PC-3 (cell line): ENCODE data around the gene AFF2. TPM values are rescaled to one million over a fixed set of nuclear protein-coding genes. Genes with fewer than 3 reads are reported as not detected.

Experiments used
- ATAC-seq: fragments of 200-7000 bp; cut with Tn5 transposase; 2 replicates; pipeline ENCODE4 v1.9.1; 2020; ENCODE audit warnings: mild to moderate bottlenecking, moderate library complexity
- BruUV-seq: library from RNA; stranded (reverse); fragments of 400-500 nt; replicated peaks from 2 replicates; lab custom pipeline; 2021; lab: Mats Ljungman, UMichigan
- CTCF ChIA-PET: fragments of 300-600 bp; sonication (Branson Sonifier 250); formaldehyde crosslinking; loops from one replicate; lab custom pipeline; 2022; ENCODE audit warnings: antibody characterized with exemption; lab: Charles Lee
- POLR2A ChIA-PET: fragments of 300-600 bp; sonication (Branson Sonifier 250); formaldehyde crosslinking; loops from one replicate; lab custom pipeline; 2022; ENCODE audit warnings: antibody characterized with exemption; ENCODE audit not compliant: unreplicated experiment; lab: Charles Lee
- DNase-seq: peaks from one replicate; pipeline ENCODE4 v3.0.0-alpha.2; 2015
- H2AFZ ChIP-seq: fragments of 300-600 bp; sonication (generic); 2 replicates; pipeline ENCODE4 v1.6.0; 2016; ENCODE audit warnings: antibody characterized with exemption, low read length
- H3F3A ChIP-seq: fragments of 300-600 bp; sonication (generic); one replicate; pipeline ENCODE4 v1.6.0; 2017; ENCODE audit warnings: antibody characterized with exemption, low read length, control low read depth, mild to moderate bottlenecking; ENCODE audit not compliant: unreplicated experiment
- H3K27ac ChIP-seq: fragments of 300-600 bp; sonication (generic); 2 replicates; pipeline ENCODE4 v1.5.1; 2016; ENCODE audit warnings: mild to moderate bottlenecking, low read length
- H3K27me3 ChIP-seq: fragments of 300-600 bp; sonication (generic); 2 replicates; pipeline ENCODE4 v1.6.1; 2016; ENCODE audit warnings: low read length, mixed read lengths
- H3K36me3 ChIP-seq: fragments of 300-600 bp; sonication (generic); 2 replicates; pipeline ENCODE4 v1.6.1; 2016; ENCODE audit warnings: low read depth, mixed run types, low read length, mixed read lengths
- H3K4me1 ChIP-seq: fragments of 300-600 bp; sonication (generic); 2 replicates; pipeline ENCODE4 v1.5.1; 2016; ENCODE audit warnings: low read length; ENCODE audit not compliant: insufficient read depth
- H3K4me2 ChIP-seq: fragments of 300-600 bp; sonication (generic); 2 replicates; pipeline ENCODE4 v1.6.0; 2016; ENCODE audit warnings: low read length
- H3K4me3 ChIP-seq: fragments of 300-600 bp; sonication (generic); 2 replicates; pipeline ENCODE4 v1.5.1; 2016; ENCODE audit warnings: mild to moderate bottlenecking, low read length, mixed read lengths
- H3K79me2 ChIP-seq: fragments of 300-600 bp; sonication (generic); 2 replicates; pipeline ENCODE4 v1.6.1; 2017; ENCODE audit warnings: low read length, mixed read lengths
- H3K9ac ChIP-seq: fragments of 300-600 bp; sonication (generic); 2 replicates; pipeline ENCODE4 v1.6.0; 2016; ENCODE audit warnings: mild to moderate bottlenecking, low read length
- H3K9me2 ChIP-seq: fragments of 300-600 bp; sonication (generic); replicated peaks from 2 replicates; pipeline ENCODE4 v1.6.1; 2016; ENCODE audit warnings: mixed run types, low read length, mixed read lengths
- H3K9me3 ChIP-seq: fragments of 300-600 bp; sonication (generic); 2 replicates; pipeline ENCODE4 v1.6.1; 2016; ENCODE audit warnings: low read length, mixed read lengths
- H4K20me1 ChIP-seq: fragments of 300-600 bp; sonication (generic); 2 replicates; pipeline ENCODE4 v1.6.1; 2016; ENCODE audit warnings: low read length, mixed read lengths
- EZH2 ChIP-seq: fragments of 300-600 bp; sonication (generic); IDR thresholded peaks from one replicate; pipeline ENCODE4 v1.6.1; 2017; ENCODE audit warnings: antibody characterized with exemption, mild to moderate bottlenecking, low read length; ENCODE audit not compliant: unreplicated experiment
- EZH2phosphoT487 ChIP-seq: fragments of 300-600 bp; sonication (generic); IDR thresholded peaks from 2 replicates; pipeline ENCODE4 v1.6.1; 2018; ENCODE audit warnings: mild to moderate bottlenecking, antibody characterized with exemption, low read length, borderline replicate concordance
- intact Hi-C: fragments of 100-400 bp; cut with micrococcal nuclease; formaldehyde crosslinking; loops from 2 replicates; pipeline ENCODE4 v1.9.0; 2023
- total RNA-seq: library from RNA; depleted of rRNA; stranded (reverse); fragments of >200 nt; gene quantifications from 2 replicates; pipeline ENCODE4 v1.2.3, GENCODE V29; 2014
- TF ChIP-seq, protein P1 (sequence below): fragments of 300-600 bp; sonication (generic); conservative IDR thresholded peaks from 2 replicates; pipeline ENCODE4 v1.5.1; 2017; ENCODE audit warnings: antibody characterized with exemption, low read depth, mild to moderate bottlenecking, low read length

AFF2 gene
- total RNA-seq, 1 experiment from 2014 or later = not detected

DNA sequence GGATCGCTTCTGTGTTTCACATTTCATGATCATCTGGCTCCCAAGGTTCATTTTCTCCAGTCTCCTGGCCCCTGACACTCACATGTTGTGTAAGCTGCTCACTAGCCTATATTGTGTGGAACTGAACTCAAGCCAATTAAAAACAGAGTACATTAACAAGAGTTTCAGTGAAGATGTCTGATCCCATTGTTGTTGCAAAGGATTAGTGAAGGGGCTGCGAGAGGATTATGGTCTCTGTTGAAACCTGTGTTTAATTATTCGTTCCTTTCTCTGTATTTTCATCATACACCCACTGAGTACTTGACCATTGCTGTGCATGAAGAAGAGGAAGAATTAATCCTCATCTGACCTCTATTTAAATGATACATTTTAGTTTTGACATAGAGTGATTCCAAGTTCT lies 54.7 kb downstream of the AFF2 start:
- TF ChIP-seq EZH2phosphoT487 (no peak), EZH2 (no peak)
- TF ChIP-seq, protein P1, sequence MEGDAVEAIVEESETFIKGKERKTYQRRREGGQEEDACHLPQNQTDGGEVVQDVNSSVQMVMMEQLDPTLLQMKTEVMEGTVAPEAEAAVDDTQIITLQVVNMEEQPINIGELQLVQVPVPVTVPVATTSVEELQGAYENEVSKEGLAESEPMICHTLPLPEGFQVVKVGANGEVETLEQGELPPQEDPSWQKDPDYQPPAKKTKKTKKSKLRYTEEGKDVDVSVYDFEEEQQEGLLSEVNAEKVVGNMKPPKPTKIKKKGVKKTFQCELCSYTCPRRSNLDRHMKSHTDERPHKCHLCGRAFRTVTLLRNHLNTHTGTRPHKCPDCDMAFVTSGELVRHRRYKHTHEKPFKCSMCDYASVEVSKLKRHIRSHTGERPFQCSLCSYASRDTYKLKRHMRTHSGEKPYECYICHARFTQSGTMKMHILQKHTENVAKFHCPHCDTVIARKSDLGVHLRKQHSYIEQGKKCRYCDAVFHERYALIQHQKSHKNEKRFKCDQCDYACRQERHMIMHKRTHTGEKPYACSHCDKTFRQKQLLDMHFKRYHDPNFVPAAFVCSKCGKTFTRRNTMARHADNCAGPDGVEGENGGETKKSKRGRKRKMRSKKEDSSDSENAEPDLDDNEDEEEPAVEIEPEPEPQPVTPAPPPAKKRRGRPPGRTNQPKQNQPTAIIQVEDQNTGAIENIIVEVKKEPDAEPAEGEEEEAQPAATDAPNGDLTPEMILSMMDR = no peak
- ATAC-seq (no peak), DNase-seq (no peak)
- Histone ChIP-seq H3K4me3 (no peak overlapping the region), H3K27ac (no peak overlapping the region), H3K4me2 (no peak overlapping the region), H3F3A (no peaks in the 10 kb centered on the region), H3K4me1 (no peaks in the 10 kb centered on the region), H3K27me3 (no peaks in the 10 kb centered on the region), H3K79me2 (no peaks in the 10 kb centered on the region), H3K9me3 (no peaks in the 10 kb centered on the region), H3K9ac (no peak overlapping the region), H2AFZ (no peak overlapping the region), H3K9me2 (no peaks in the 10 kb centered on the region), H4K20me1 (no peaks in the 10 kb centered on the region), H3K36me3 (no peaks in the 10 kb centered on the region)
- POLR2A ChIA-PET = no interaction called here
- intact Hi-C loops = no loop called here
- BruUV-seq = no TSS peak
- CTCF ChIA-PET = no interaction called here

DNA sequence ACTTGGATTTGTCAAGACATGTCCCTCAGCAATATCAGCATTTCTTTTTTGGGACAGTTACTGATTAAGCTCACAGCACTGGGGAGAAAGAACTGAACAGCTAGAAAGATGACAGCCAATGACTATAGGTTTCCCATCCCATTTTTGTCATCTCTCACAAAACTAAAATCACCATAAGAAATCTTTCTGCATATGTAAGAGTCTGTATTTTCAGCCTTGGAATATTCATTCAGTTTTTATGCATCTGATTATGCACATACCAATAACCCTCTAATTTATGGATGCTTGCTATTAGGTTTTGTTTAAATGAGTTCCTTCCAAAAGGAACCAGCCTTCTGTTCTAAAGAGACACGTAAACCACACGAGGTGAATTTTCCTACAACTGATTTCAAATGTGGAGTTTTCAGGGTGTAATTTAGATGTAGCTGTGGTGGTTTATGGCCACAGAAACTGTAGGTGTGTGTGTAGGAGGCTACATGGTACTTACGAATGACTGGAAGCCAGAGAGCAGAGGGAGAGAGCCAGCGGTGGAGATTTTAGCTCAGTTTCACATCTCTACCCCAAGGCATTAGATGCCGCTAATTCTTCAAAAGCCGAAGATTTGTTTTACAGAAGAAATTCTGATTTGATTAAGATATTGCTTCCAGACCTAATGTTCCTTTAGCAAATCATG lies 55.3 kb downstream of the AFF2 start:
- Histone ChIP-seq H3K36me3 (no peaks in the 10 kb centered on the region), H4K20me1 (no peaks in the 10 kb centered on the region), H2AFZ (no peak overlapping the region), H3K4me1 (no peaks in the 10 kb centered on the region), H3F3A (no peaks in the 10 kb centered on the region), H3K27ac (no peak overlapping the region), H3K4me2 (no peak overlapping the region), H3K9ac (no peak overlapping the region), H3K79me2 (no peaks in the 10 kb centered on the region), H3K27me3 (no peaks in the 10 kb centered on the region), H3K9me2 (no peaks in the 10 kb centered on the region), H3K9me3 (no peaks in the 10 kb centered on the region), H3K4me3 (no peak overlapping the region)
- TF ChIP-seq, protein P1 = no peak
- TF ChIP-seq EZH2phosphoT487 (no peak), EZH2 (no peak)
- ChIA-PET POLR2A (no interaction called here), CTCF (no interaction called here)
- intact Hi-C loops = no loop called here
- BruUV-seq = no TSS peak
- DNase-seq = no peak
- ATAC-seq = no peak

DNA sequence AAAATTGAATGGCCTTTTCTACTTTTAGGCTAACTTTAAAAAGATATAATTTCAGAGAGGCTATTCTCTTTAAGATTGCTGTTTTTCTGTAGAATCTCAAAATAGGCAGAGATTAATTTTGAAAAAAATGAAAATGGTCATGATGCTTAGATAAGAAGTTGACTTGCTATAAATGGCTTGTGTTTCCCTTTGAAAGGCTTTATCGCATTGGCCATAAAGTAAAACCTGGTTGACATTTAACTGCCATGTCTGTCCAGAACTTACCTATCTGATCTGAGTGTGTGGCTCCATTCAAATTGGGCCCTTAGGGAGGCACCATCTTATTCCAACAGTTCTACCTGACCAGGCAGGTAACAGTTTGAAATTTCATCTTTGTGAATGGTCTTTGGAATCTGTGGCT lies 56.1 kb downstream of the AFF2 start:
- H3K27ac ChIP-seq = no peak overlapping the region
- no peaks in the 10 kb centered on the region for H3K36me3 ChIP-seq
- TF ChIP-seq EZH2phosphoT487 (no peak), EZH2 (no peak)
- TF ChIP-seq, protein P1 = no peak
- H4K20me1 ChIP-seq = no peaks in the 10 kb centered on the region
- no peaks in the 10 kb centered on the region for H3F3A ChIP-seq
- intact Hi-C loops = no loop called here
- no peak overlapping the region for H3K4me3 ChIP-seq
- DNase-seq = no peak
- no peak overlapping the region for H3K9ac ChIP-seq
- no peaks in the 10 kb centered on the region for H3K27me3 ChIP-seq
- H3K9me2 ChIP-seq = no peaks in the 10 kb centered on the region
- no TSS peak for BruUV-seq
- H3K4me1 ChIP-seq = no peaks in the 10 kb centered on the region
- ATAC-seq = no peak
- ChIA-PET POLR2A (no interaction called here), CTCF (no interaction called here)
- no peak overlapping the region for H2AFZ ChIP-seq
- no peak overlapping the region for H3K4me2 ChIP-seq
- no peaks in the 10 kb centered on the region for H3K9me3 ChIP-seq
- H3K79me2 ChIP-seq = no peaks in the 10 kb centered on the region
